ENCODE data around the gene MRGPRG.

DNA sequence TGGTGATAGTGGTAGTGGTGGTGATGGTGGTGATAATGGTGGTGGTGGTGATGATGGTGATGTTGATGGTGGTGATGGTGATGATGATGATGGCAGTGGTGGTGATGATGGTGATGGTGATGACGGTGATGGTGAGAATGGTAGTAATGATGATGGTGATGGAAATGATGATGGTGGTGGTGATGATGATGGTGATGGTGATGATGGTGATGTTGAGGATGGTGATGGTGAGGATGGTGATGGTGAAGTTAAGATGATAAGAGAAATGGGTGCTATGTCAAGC, 11.8 kb downstream of the MRGPRG start:
- TF ChIP-seq CTCF (IDR thresholded peaks at IDR 0.05; ENCODE audit: low read length) (no peak), EZH2 (IDR thresholded peaks at IDR 0.05; ENCODE audit: borderline replicate concordance, low read length) (no peak)
